Mucosa of gallbladder (tissue), 1 donor: Measurements from ENCODE around the gene KCNMB2. TPM values are rescaled to one million over a fixed set of nuclear protein-coding genes. Genes with fewer than 3 reads are reported as not detected.
"Not testable (repeated sequence)": the region's sequence is repeated elsewhere in the genome, so short reads cannot be mapped to it uniquely, and the experiment has no call there.

ENCODE experiments used
- DNase-seq: peaks from one replicate; pipeline ENCODE4 v3.0.0-alpha.2; 2020; ENCODE audit warnings: low spot score
- total RNA-seq: library from RNA; stranded (reverse); gene quantifications from one replicate; pipeline ENCODE4 v1.2.1, GENCODE V29; 2021
- donor health status: DM: no; HTN: no; CAD: no.

KCNMB2 gene
- total RNA-seq, 1 donor from 2014 or later: 4.4 TPM

- DNase-seq: no peak
These were observed 16.5 kb upstream of the KCNMB2 start for GRCh38 chr3:178519701-178520100.

- DNase-seq: no peak
These were observed 15.8 kb upstream of the KCNMB2 start for GRCh38 chr3:178520451-178520850.

GRCh38 chr3:178522200-178523052, 13.8 kb upstream of the KCNMB2 start:
- no peak for DNase-seq

GRCh38 chr3:178525251-178525650, 11.0 kb upstream of the KCNMB2 start:
- no peak for DNase-seq

- no peak for DNase-seq
These were observed 9.9 kb upstream of the KCNMB2 start for GRCh38 chr3:178526291-178526690.

- no peak for DNase-seq
These were observed 8.3 kb upstream of the KCNMB2 start for GRCh38 chr3:178527981-178528380.

GRCh38 chr3:178529606-178530225, 6.5 kb upstream of the KCNMB2 start:
- DNase-seq: no peak

- DNase-seq: no peak
These were observed 3.8 kb upstream of the KCNMB2 start for GRCh38 chr3:178532476-178532875.

- DNase-seq: no peak
These were observed 978 bp downstream of the KCNMB2 start for GRCh38 chr3:178537122-178537705.

- DNase-seq: no peak
These were observed 1.8 kb downstream of the KCNMB2 start for GRCh38 chr3:178538056-178538455.

- DNase-seq: no peak
These were observed 3.9 kb downstream of the KCNMB2 start for GRCh38 chr3:178540184-178540583.

GRCh38 chr3:178545337-178545736, 9.1 kb downstream of the KCNMB2 start:
- no peak for DNase-seq

- no peak for DNase-seq
These were observed 9.8 kb downstream of the KCNMB2 start for GRCh38 chr3:178546079-178546478.

GRCh38 chr3:178549426-178549825, 13.2 kb downstream of the KCNMB2 start:
- not testable (repeated sequence) for DNase-seq

GRCh38 chr3:178551916-178552321, 15.7 kb downstream of the KCNMB2 start:
- DNase-seq: peak; percentile 33

GRCh38 chr3:178558637-178559036, 22.4 kb downstream of the KCNMB2 start:
- DNase-seq: no peak

- no peak for DNase-seq
These were observed 24.5 kb downstream of the KCNMB2 start for GRCh38 chr3:178560759-178561158.

GRCh38 chr3:178561239-178561638, 25.0 kb downstream of the KCNMB2 start:
- DNase-seq: no peak

- no peak for DNase-seq
These were observed 26.1 kb downstream of the KCNMB2 start for GRCh38 chr3:178562143-178562946.

GRCh38 chr3:178562947-178563232, 26.7 kb downstream of the KCNMB2 start:
- no peak for DNase-seq

GRCh38 chr3:178567611-178568010, 31.4 kb downstream of the KCNMB2 start:
- DNase-seq: no peak

- DNase-seq: no peak
These were observed 32.0 kb downstream of the KCNMB2 start for GRCh38 chr3:178568155-178568731.
